M059J (cell line): Measurements from ENCODE around the gene SYNJ2. TPM values are rescaled to one million over a fixed set of nuclear protein-coding genes. Genes with fewer than 3 reads are reported as not detected.

Experiments used
- DNase-seq: peaks from one replicate; pipeline ENCODE4 v3.0.0-alpha.2; 2012; ENCODE audit warnings: low read depth
- total RNA-seq: library from RNA; depleted of rRNA; stranded (reverse); fragments of >200 nt; shearing (Covaris generic); gene quantifications from 2 replicates; pipeline ENCODE4 v1.2.3, GENCODE V29; 2014

Gene SYNJ2
- total RNA-seq, 1 experiment from 2014 or later: 50.4 TPM

- peak; percentile 100 for DNase-seq
These were observed 44.6 kb downstream of the SYNJ2 start for GRCh38 chr6:158026054-158026900.

- DNase-seq: no peak
These were observed 45.4 kb downstream of the SYNJ2 start for GRCh38 chr6:158026901-158027589.

- DNase-seq: no peak
These were observed 46.1 kb downstream of the SYNJ2 start for GRCh38 chr6:158027590-158028285.

- no peak for DNase-seq
These were observed 46.8 kb downstream of the SYNJ2 start for GRCh38 chr6:158028421-158028820.

GRCh38 chr6:158028876-158029275 lies 47.2 kb downstream of the SYNJ2 start:
- no peak for DNase-seq

GRCh38 chr6:158029668-158030230 lies 48.1 kb downstream of the SYNJ2 start:
- no peak for DNase-seq

- DNase-seq: peak; percentile 51
These were observed 49.0 kb downstream of the SYNJ2 start for GRCh38 chr6:158030380-158031300.

- DNase-seq: peak; percentile 99
These were observed 50.0 kb downstream of the SYNJ2 start for GRCh38 chr6:158031381-158032353.

- DNase-seq: no peak
These were observed 50.7 kb downstream of the SYNJ2 start for GRCh38 chr6:158032354-158032733.

GRCh38 chr6:158033077-158033750 lies 51.6 kb downstream of the SYNJ2 start:
- DNase-seq: no peak

- no peak for DNase-seq
These were observed 52.4 kb downstream of the SYNJ2 start for GRCh38 chr6:158033751-158034702.

- no peak for DNase-seq
These were observed 54.6 kb downstream of the SYNJ2 start for GRCh38 chr6:158036261-158036660.

GRCh38 chr6:158037021-158037420 lies 55.4 kb downstream of the SYNJ2 start:
- no peak for DNase-seq

- DNase-seq: peak; percentile 57
These were observed 56.1 kb downstream of the SYNJ2 start for GRCh38 chr6:158037771-158038170.

- DNase-seq: no peak
These were observed 56.9 kb downstream of the SYNJ2 start for GRCh38 chr6:158038291-158039177.

- DNase-seq: peak; percentile 83
These were observed 57.5 kb downstream of the SYNJ2 start for GRCh38 chr6:158039178-158039557.

GRCh38 chr6:158039571-158040050 lies 57.9 kb downstream of the SYNJ2 start:
- peak; percentile 95 for DNase-seq
